Fibroblast of skin of abdomen (primary cell): ENCODE data around the gene SACM1L.

Experiments used
- DNase-seq: peaks from one replicate; pipeline ENCODE4 v3.0.0-alpha.2; 2013

The SACM1L gene

GRCh38 chr3:45787551-45787950 is 98.4 kb downstream of the SACM1L start:
- no peak for DNase-seq

DNA sequence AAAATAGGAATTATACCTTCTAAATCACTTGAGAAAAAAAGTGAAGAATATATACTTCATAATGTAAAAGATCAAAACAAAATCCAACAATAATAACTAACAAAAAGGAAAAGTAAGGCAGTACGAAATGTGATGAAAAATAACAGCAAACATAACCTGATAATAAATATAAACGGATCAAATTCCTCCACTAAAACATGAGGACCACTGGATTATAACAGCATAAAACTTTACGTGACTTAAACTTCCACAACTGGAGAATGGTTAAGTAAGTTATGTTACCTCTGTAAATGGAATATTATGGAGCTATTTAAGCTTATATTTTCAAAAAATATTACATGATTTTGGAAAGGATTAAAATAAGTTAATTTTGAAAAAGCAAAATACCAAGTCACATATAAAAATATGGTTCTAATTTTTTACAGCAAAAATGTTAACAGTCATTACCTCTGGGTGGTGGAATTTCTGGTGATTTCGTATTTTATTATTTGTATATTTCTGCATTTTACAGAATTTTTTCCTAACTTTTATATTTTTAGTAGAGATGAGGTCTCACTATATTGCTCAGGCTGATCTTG is 100.1 kb downstream of the SACM1L start:
- no peak for DNase-seq

DNA sequence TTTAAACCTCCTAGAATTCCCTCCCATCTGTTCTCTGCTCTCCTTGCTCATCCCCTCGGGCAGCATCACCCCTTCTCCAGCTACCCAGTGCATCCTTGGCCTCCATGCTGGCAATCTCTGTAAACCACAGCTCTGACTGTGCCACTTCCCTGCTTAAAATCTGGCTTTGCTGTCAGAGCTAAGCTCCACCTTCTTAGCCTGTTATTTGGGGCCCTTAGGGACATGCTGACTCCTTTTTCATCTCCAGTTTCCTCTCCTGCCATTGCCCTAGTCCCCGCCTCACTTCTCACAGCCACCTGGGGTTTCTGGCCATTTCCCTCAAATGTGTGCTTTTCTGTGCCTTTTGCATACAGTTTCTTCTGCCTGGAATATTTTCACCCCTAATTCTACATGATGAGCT is 101.4 kb downstream of the SACM1L start:
- no peak for DNase-seq

DNA sequence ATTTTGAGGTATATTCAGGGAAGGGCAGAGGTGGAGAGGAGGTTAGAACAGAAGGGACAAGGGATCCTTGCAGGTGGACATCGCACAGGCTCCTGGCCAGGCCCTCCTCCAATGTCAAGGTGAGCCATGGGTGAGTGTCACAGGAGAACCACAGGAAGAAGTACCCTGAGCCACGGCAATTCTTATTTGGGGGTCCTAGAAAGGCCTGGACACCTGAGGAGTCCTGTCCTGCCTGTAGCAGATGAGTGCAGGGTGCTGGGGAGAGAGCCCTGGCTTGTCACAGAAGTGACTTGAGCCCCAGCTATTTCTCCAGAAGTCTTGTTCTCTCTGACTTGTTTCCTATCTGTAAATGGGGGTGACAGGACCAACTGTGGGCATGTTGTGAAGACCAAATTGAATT is 102.8 kb downstream of the SACM1L start:
- no peak for DNase-seq

DNA sequence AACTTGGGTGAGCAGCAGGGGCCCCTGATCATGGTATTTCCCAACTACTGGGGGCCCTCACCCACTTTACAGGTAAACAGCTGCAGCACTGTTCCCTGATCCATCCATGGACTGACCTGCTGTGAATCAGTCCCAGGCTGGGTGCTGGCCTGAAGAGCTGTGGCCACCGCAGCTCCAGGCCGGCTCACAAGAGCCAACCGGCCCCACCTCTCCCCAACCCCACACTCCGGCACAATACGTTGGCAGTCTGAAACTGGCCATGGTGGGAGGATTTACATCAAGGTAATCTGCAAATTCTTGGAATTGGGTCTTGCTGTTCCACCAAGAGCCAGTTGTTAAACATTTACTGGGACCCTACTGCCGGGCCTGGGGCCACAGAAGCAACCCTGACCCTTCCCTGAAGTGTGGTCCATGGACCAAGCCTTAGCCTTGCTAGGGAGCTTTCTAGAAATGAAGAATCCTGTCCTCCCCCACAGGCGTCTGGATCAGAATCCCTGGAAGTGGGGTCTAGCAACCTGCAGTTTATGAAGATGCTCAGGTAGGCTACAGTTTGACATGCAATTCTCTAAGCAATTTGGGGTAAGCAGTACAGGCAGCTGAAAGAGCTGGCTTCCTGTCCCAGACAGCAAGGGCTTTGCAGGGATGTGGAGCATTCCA is 103.4 kb downstream of the SACM1L start:
- DNase-seq = no peak

DNA sequence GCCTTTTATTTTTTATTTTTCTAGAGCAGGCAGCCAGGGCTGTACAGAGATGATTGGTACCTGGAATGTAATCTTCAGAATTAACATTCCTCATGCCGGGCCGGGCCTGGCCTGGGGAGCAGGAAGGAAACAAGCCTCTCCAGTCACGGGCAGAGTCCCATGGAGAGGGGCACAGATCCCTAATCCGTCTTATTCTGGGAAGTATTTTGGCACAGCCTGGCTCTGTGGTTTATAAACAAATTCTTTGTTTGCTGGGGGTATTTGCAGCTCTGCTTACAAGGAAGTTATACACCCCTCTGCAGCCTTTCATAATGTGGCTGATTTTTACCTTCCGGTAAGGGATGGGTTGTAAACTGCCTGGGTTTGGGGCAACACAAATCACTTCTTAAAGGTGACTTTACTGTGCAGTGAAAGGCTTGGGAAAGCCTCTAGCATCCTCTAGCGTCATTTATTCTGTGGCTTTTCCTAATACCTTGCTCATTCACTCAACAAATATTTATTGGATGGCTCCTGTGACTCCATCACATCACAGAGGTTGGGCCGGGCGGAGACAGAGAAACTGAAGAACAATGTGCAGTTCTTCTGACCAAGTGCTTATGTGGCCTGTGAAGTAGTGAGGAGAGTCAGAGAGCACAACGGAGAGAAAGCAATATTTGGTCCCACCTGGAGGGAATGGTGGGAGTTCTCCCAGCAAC is 104.4 kb downstream of the SACM1L start:
- DNase-seq = no peak

DNA sequence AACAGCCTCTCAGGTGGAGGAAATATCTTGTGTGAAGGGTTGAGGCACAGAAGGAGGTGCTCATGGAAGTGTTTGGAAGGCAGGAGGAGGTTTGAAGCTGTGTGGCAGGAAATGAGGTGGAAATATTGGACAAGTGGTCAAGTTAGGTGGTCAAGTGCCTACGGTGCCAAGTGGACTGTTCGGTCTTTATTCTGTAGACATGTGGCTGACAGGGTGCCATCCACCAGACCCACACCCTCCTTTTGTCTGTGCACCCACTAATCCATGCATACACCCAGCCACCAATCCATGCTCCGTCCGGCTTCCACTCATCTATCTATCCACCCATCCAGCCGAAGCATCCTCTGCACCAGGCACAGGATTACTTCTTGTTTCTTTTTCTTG is 105.0 kb downstream of the SACM1L start:
- DNase-seq = no peak

GRCh38 chr3:45794660-45795059 is 105.5 kb downstream of the SACM1L start:
- no peak for DNase-seq
